Suppressor macrophage (primary cell): Measurements from ENCODE around the gene CPSF4.

Experiments
- DNase-seq, 4 experiments: peaks; one replicate each; pipeline ENCODE4 v3.0.0-alpha.2; 2020 to 2022

The CPSF4 gene

GRCh38 chr7:99497766-99498545 is 59.2 kb downstream of the CPSF4 start:
- no peak for DNase-seq

GRCh38 chr7:99498546-99498944 is 59.8 kb downstream of the CPSF4 start:
- no peak for DNase-seq

GRCh38 chr7:99499371-99499720 is 60.6 kb downstream of the CPSF4 start:
- peak in 3 of 4 experiments; percentile 49 to 74 (median 70) for DNase-seq

GRCh38 chr7:99499721-99500636 is 61.2 kb downstream of the CPSF4 start, which contains the start of gene ZNF394:
Gene ZNF394 (minus strand): TSS chr7:99500281. CDS start chr7:99500093, 188 bp downstream.
- DNase-seq: peak; percentile 93 to 96 (median 96)

- DNase-seq: peak in 1 of 4 experiments; percentile 8
These were observed 61.9 kb downstream of the CPSF4 start for GRCh38 chr7:99500637-99501009.

- DNase-seq: peak in 2 of 4 experiments; percentile 12 to 20
These were observed 62.5 kb downstream of the CPSF4 start for GRCh38 chr7:99501236-99501635.

GRCh38 chr7:99504281-99504602 is 65.5 kb downstream of the CPSF4 start:
- DNase-seq: no peak

GRCh38 chr7:99504603-99505323 is 66.0 kb downstream of the CPSF4 start, which contains the start of gene ZKSCAN5:
Gene ZKSCAN5 (plus strand): TSS chr7:99504662. CDS start chr7:99506045, 1,383 bp downstream.
- DNase-seq: peak; percentile 96 to 99 (median 99)

- no peak for DNase-seq
These were observed 66.5 kb downstream of the CPSF4 start for GRCh38 chr7:99505324-99505662.
